Neural crest cell (in vitro differentiated cells): ENCODE results near the gene ZNF689. TPM values are rescaled to one million over a fixed set of nuclear protein-coding genes. Genes with fewer than 3 reads are reported as not detected.

ENCODE experiments used
- DNase-seq: peaks from one replicate; pipeline ENCODE4 v3.0.0; 2021; ENCODE audit warnings: low read depth, mixed read lengths, low spot score
- H3K27ac Mint-ChIP-seq: one replicate; pipeline ENCODE4 v1.8.0; 2021; ENCODE audit warnings: mild to moderate bottlenecking, mixed read lengths; ENCODE audit not compliant: unreplicated experiment
- H3K27me3 Mint-ChIP-seq: 2 replicates; pipeline ENCODE4 v1.8.0; 2021; ENCODE audit warnings: low read depth, mild to moderate bottlenecking, mixed read lengths
- H3K36me3 Mint-ChIP-seq: 2 replicates; pipeline ENCODE4 v1.8.0; 2021; ENCODE audit warnings: low read depth, mild to moderate bottlenecking, mixed read lengths
- H3K4me1 Mint-ChIP-seq: 2 replicates; pipeline ENCODE4 v1.8.0; 2021; ENCODE audit warnings: mixed read lengths
- H3K4me3 Mint-ChIP-seq: one replicate; pipeline ENCODE4 v1.8.0; 2021; ENCODE audit warnings: mild to moderate bottlenecking, mixed read lengths
- H3K9me3 Mint-ChIP-seq: 2 replicates; pipeline ENCODE4 v1.8.0; 2021; ENCODE audit warnings: mixed read lengths
- CTCF ChIP-seq: fragments of 200-600 bp; sonication (generic); conservative IDR thresholded peaks from 2 replicates; pipeline ENCODE4 v1.5.0; 2021; ENCODE audit warnings: antibody characterized with exemption, mild to moderate bottlenecking
- total RNA-seq: library from RNA; stranded (reverse); gene quantifications from 2 replicates; pipeline ENCODE4 v1.2.1, GENCODE V29; 2021

Gene ZNF689
- total RNA-seq, 1 donor from 2014 or later: 23.0 TPM

DNA sequence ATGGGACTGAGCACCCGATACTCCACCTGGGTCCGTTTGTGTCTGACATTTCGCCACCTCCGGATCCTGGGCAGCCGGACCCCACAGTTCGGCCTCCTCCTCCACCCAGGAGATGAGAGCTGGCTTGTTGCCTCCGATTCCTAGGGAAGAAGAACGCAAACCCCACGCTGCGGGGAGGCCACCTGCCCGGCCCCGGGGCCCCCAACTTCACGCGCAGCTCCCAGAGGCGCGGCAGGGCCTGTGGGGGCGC lies 52.6 kb downstream of the ZNF689 start:
- Mint-ChIP-seq H3K4me1 (peaks cover 34% of the 10 kb centered on the region), H3K9me3 (no peaks in the 10 kb centered on the region), H3K36me3 (peaks cover 15% of the 10 kb centered on the region), H3K27ac (peak overlapping the region; percentile 83), H3K27me3 (no peaks in the 10 kb centered on the region), H3K4me3 (peak overlapping the region; percentile 96)
- peak; percentile 15 for DNase-seq
- TF ChIP-seq CTCF: no peak

DNA sequence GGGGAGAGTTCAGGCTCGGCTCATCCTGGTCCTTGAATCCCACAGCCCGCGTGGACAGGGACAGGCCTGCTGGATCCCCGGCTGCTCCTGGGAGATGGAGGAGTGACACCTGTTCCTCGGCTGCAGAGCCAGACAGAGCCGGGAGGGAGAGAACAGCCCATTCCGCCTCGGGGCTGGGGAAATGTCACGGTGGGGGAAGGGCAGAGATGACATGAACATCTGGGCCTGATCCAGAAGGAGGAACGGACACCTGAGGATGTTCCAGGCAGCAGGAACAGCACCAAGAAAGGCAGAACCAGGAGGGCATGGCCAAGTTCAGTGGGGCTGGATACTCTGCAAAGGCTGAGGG lies 54.1 kb downstream of the ZNF689 start:
- peak overlapping the region; percentile 67 for H3K27ac Mint-ChIP-seq
- peaks cover 15% of the 10 kb centered on the region for H3K36me3 Mint-ChIP-seq
- H3K27me3 Mint-ChIP-seq: no peaks in the 10 kb centered on the region
- DNase-seq: no peak
- no peaks in the 10 kb centered on the region for H3K9me3 Mint-ChIP-seq
- peak overlapping the region; percentile 96 for H3K4me3 Mint-ChIP-seq
- TF ChIP-seq CTCF: no peak
- peaks cover 34% of the 10 kb centered on the region for H3K4me1 Mint-ChIP-seq

- no peak for DNase-seq
- Mint-ChIP-seq H3K4me3 (peak overlapping the region; percentile 96), H3K4me1 (peaks cover 34% of the 10 kb centered on the region), H3K27ac (peak overlapping the region; percentile 57), H3K9me3 (no peaks in the 10 kb centered on the region), H3K27me3 (no peaks in the 10 kb centered on the region), H3K36me3 (peaks cover 15% of the 10 kb centered on the region)
- no peak for TF ChIP-seq CTCF
Observed at GRCh38 chr16:30555315-30556124, 54.7 kb downstream of the ZNF689 start.

- Mint-ChIP-seq H3K27ac (no peak overlapping the region), H3K4me1 (peaks cover 33% of the 10 kb centered on the region), H3K9me3 (no peaks in the 10 kb centered on the region), H3K4me3 (peak overlapping the region; percentile 76), H3K36me3 (peaks cover 15% of the 10 kb centered on the region), H3K27me3 (no peaks in the 10 kb centered on the region)
- no peak for TF ChIP-seq CTCF
- DNase-seq: no peak
Observed at GRCh38 chr16:30554557-30555314, 55.5 kb downstream of the ZNF689 start.

GRCh38 chr16:30553393-30553899 lies 56.7 kb downstream of the ZNF689 start:
- no peak for DNase-seq
- Mint-ChIP-seq H3K4me3 (peak overlapping the region; percentile 76), H3K36me3 (peaks cover 15% of the 10 kb centered on the region), H3K27ac (no peak overlapping the region), H3K27me3 (no peaks in the 10 kb centered on the region), H3K9me3 (no peaks in the 10 kb centered on the region), H3K4me1 (peaks cover 31% of the 10 kb centered on the region)
- no peak for TF ChIP-seq CTCF
